NCI-H510A treated with DMSO at 0.1 percent for 48 hours (cell line): Measurements from ENCODE around the gene ZBTB45.
"Not testable (repeated sequence)": the region's sequence is repeated elsewhere in the genome, so short reads cannot be mapped to it uniquely, and the experiment has no call there.

Experiments
- DNase-seq: peaks from one replicate; lab custom pipeline; 2025; lab: John Stamatoyannopoulos, UW

Gene ZBTB45

GRCh38 chr19:58474997-58475713 lies 44.5 kb downstream of the ZBTB45 start:
- no peak for DNase-seq

GRCh38 chr19:58474291-58474996 lies 45.2 kb downstream of the ZBTB45 start:
- DNase-seq, result no peak

- no peak for DNase-seq
Observed at GRCh38 chr19:58473775-58474174, 45.8 kb downstream of the ZBTB45 start.

- DNase-seq, result no peak
Observed at GRCh38 chr19:58471736-58472135, 47.9 kb downstream of the ZBTB45 start.

- DNase-seq, result not testable (repeated sequence)
Observed at GRCh38 chr19:58470837-58471543, 48.6 kb downstream of the ZBTB45 start.

GRCh38 chr19:58469241-58470013 lies 50.2 kb downstream of the ZBTB45 start:
- no peak for DNase-seq

- DNase-seq, result no peak
Observed at GRCh38 chr19:58468216-58468839, 51.3 kb downstream of the ZBTB45 start.

GRCh38 chr19:58466760-58467589 lies 52.6 kb downstream of the ZBTB45 start, which contains the start of gene ZNF324:
Gene ZNF324 (plus strand): TSS chr19:58467080. CDS start chr19:58469186, 2,106 bp downstream.
- peak; percentile 92 for DNase-seq

GRCh38 chr19:58466089-58466759 lies 53.4 kb downstream of the ZBTB45 start:
- no peak for DNase-seq
